Mucosa of rectum (tissue), 2 donors: ENCODE results near the gene OR6M1.

Experiments used
- H3K27ac ChIP-seq, 2 donors: one replicate each; pipeline ENCODE4 v1.7.0; 2013; ENCODE audit warnings: inconsistent platforms in 2 of 2, low read depth in 2 of 2, low read length in 2 of 2
- H3K27me3 ChIP-seq, 2 donors: one replicate each; pipeline ENCODE4 v1.7.0; 2013; ENCODE audit warnings: low read length in 2 of 2; ENCODE audit not compliant: control insufficient read depth in 2 of 2, insufficient read depth in 2 of 2
- H3K36me3 ChIP-seq, 2 donors: one replicate each; pipeline ENCODE4 v1.7.0; 2013; ENCODE audit warnings: low read length in 2 of 2; ENCODE audit not compliant: control insufficient read depth in 2 of 2, insufficient read depth in 2 of 2
- H3K4me1 ChIP-seq, 2 donors: one replicate each; pipeline ENCODE4 v1.7.0; 2013; ENCODE audit warnings: low read length in 2 of 2, mild to moderate bottlenecking in 1 of 2; ENCODE audit not compliant: control insufficient read depth in 2 of 2, insufficient read depth in 2 of 2
- H3K4me3 ChIP-seq, 2 donors: one replicate each; pipeline ENCODE4 v1.7.0; 2013; ENCODE audit warnings: low read length in 2 of 2
- H3K9ac ChIP-seq, 2 donors: one replicate each; pipeline ENCODE4 v1.7.0; 2013; ENCODE audit warnings: low read length in 2 of 2, low read depth in 1 of 2, mild to moderate bottlenecking in 1 of 2
- H3K9me3 ChIP-seq, 2 donors: one replicate each; pipeline ENCODE4 v1.7.0; 2013; ENCODE audit warnings: low read length in 2 of 2; ENCODE audit not compliant: control insufficient read depth in 2 of 2
- donor health status: healthy.
- donor health status: Normal muscosa, but diverticular disease.

OR6M1 gene

GRCh38 chr11:123822032-123822431, 15.9 kb upstream of the OR6M1 start:
- Histone ChIP-seq H3K4me3 (no peak overlapping the region), H3K9ac (no peak overlapping the region), H3K36me3 (no peaks in the 10 kb centered on the region), H3K27me3 (no peaks in the 10 kb centered on the region), H3K9me3 (no peaks in the 10 kb centered on the region), H3K4me1 (no peaks in the 10 kb centered on the region), H3K27ac (peak overlapping the region in 1 of 2 donors; percentile 20)

GRCh38 chr11:123815122-123815521, 9.0 kb upstream of the OR6M1 start:
- H3K4me1 ChIP-seq: no peaks in the 10 kb centered on the region
- H3K9me3 ChIP-seq: no peaks in the 10 kb centered on the region
- no peak overlapping the region for H3K27ac ChIP-seq
- H3K4me3 ChIP-seq: no peak overlapping the region
- no peaks in the 10 kb centered on the region for H3K27me3 ChIP-seq
- no peaks in the 10 kb centered on the region for H3K36me3 ChIP-seq
- no peak overlapping the region for H3K9ac ChIP-seq

GRCh38 chr11:123801765-123802164, 4.4 kb downstream of the OR6M1 start:
- H3K4me3 ChIP-seq: no peak overlapping the region
- H3K27ac ChIP-seq: no peak overlapping the region
- no peaks in the 10 kb centered on the region for H3K27me3 ChIP-seq
- no peaks in the 10 kb centered on the region for H3K9me3 ChIP-seq
- H3K36me3 ChIP-seq: no peaks in the 10 kb centered on the region
- H3K4me1 ChIP-seq: no peaks in the 10 kb centered on the region
- no peak overlapping the region for H3K9ac ChIP-seq

DNA sequence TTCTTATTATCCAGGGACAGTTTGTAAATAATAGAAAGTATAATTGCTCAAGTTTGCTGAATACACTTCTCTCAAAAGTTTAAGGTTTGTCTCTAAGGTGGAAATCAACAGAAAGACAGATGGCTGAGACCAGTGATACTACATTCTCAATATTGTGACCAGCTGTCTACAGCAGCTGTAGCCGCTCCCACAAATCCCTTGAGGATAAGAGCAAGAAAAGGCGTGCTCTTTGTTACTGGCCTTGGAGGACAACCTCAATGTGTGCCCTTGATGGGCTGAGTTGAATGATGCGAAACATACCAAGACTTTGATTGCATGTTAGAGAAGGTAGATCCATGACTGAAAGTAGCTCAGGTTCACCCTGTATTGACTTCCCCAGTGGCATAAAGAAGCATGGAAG, 6.1 kb downstream of the OR6M1 start:
- Histone ChIP-seq H3K36me3 (no peaks in the 10 kb centered on the region), H3K4me3 (no peak overlapping the region), H3K4me1 (no peaks in the 10 kb centered on the region), H3K9ac (no peak overlapping the region), H3K27me3 (no peaks in the 10 kb centered on the region), H3K27ac (no peak overlapping the region), H3K9me3 (no peaks in the 10 kb centered on the region)

DNA sequence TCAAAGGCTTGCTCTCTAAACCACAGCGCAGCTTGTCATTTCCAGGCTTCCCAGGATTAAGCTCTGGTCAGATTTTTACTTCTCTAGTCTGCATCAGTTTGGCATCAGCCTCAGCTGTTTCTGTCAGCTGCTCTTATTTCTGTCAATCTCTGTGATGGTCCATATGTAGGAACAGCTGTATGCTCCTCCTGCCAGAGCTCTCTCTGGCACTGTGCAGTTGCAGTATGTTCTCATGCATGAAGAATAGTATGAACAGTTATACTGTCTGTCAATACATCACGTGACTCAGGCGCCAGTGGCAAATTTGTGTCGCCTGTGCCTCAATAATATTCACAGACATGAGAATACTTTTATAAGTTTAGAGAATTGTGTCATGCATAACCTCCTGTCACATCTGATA, 6.7 kb downstream of the OR6M1 start:
- Histone ChIP-seq H3K36me3 (no peaks in the 10 kb centered on the region), H3K9ac (no peak overlapping the region), H3K27ac (no peak overlapping the region), H3K4me1 (no peaks in the 10 kb centered on the region), H3K9me3 (no peaks in the 10 kb centered on the region), H3K27me3 (no peaks in the 10 kb centered on the region), H3K4me3 (no peak overlapping the region)

DNA sequence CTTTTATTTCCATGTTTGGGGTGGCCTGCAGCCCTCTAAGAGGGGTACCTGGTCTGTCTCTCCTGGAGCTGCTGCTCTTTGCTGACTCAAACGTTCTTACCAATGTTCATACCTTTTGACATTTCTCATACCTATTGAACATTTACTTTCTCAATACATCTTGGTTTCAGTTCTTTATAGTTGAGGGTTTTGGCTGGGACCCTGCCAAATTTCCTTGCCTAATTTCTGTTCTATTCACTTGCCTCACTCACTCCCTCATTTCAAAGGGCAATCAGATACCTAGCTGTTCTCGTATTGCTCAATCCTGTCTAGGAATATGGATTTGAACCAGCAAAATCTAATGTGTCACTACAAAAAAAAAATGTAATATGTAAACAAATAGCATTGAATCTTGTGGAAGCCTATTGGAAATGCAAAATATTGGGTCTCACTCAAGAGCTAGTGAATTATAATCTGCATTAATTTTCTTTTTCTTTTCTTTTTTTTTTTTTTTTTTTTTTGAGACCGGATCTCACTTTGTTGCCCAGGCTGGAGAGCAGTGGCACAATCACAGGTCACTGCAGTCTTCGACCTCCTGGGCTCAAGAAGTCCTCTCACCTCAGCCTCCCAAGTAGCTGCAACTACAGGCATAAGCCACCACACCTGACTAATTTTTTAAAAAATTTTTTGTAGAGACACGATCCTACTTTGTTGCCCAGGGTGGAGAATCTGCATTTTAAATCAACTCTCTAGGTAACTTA, 7.5 kb downstream of the OR6M1 start:
- no peak overlapping the region for H3K27ac ChIP-seq
- no peaks in the 10 kb centered on the region for H3K4me1 ChIP-seq
- no peaks in the 10 kb centered on the region for H3K9me3 ChIP-seq
- no peak overlapping the region for H3K9ac ChIP-seq
- H3K4me3 ChIP-seq: no peak overlapping the region
- no peaks in the 10 kb centered on the region for H3K36me3 ChIP-seq
- no peaks in the 10 kb centered on the region for H3K27me3 ChIP-seq

DNA sequence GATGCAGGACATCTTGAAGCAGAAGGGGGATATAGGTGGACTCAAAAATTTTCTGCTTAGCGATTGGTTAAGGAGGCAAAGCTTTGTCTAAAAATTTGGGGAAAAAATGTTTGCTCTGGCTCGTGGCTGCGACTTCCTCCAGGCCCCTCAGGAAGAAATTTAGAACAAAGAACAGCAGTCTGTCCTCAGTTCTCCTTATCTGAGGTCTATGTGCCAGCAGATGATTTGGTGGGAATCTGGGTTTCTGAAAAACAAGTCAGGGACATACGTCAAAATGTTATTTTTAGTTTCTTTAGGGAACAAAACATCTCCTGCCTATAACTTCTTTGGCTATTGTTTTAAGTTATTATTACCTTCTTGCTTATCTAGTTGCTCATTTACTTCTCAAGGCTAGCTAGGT, 8.1 kb downstream of the OR6M1 start:
- H3K27ac ChIP-seq: no peak overlapping the region
- no peak overlapping the region for H3K4me3 ChIP-seq
- H3K9ac ChIP-seq: no peak overlapping the region
- no peaks in the 10 kb centered on the region for H3K4me1 ChIP-seq
- H3K36me3 ChIP-seq: no peaks in the 10 kb centered on the region
- H3K9me3 ChIP-seq: no peaks in the 10 kb centered on the region
- no peaks in the 10 kb centered on the region for H3K27me3 ChIP-seq

GRCh38 chr11:123797541-123797940, 8.6 kb downstream of the OR6M1 start:
- Histone ChIP-seq H3K4me1 (no peaks in the 10 kb centered on the region), H3K9me3 (no peaks in the 10 kb centered on the region)

GRCh38 chr11:123797114-123797513, 9.0 kb downstream of the OR6M1 start:
- Histone ChIP-seq H3K9me3 (no peaks in the 10 kb centered on the region), H3K4me1 (no peaks in the 10 kb centered on the region), H3K4me3 (no peak overlapping the region), H3K27ac (no peak overlapping the region), H3K9ac (no peak overlapping the region), H3K36me3 (no peaks in the 10 kb centered on the region), H3K27me3 (no peaks in the 10 kb centered on the region)

More at GRCh38 chr11:123797541-123797940, 8.6 kb downstream of the OR6M1 start:
- no peak overlapping the region for H3K4me3 ChIP-seq
- H3K9ac ChIP-seq: no peak overlapping the region
- H3K27ac ChIP-seq: no peak overlapping the region
- no peaks in the 10 kb centered on the region for H3K36me3 ChIP-seq
- H3K27me3 ChIP-seq: no peaks in the 10 kb centered on the region

DNA sequence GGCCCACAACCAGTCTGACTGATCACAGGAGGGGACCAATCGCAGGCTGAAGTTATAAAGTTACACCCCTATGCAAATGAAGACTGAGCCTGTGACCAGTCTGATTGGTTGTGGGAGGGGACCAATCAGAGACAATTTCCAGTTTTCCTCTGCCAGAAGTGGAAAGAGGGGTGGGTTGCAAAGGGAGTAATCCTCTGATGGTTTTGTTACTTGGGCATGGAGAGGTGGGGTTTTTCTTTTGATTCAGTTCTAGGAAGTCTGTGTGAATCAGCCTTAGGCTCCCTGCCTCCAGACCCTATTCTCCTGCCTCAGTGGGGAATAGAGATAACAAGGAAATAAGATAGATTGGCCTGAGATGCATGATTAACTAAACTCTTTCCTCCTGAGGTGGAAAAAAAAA, 9.9 kb downstream of the OR6M1 start:
- no peak overlapping the region for H3K27ac ChIP-seq

More for the DNA sequence above, 9.9 kb downstream of the OR6M1 start:
- Histone ChIP-seq H3K4me3 (no peak overlapping the region), H3K9me3 (no peaks in the 10 kb centered on the region), H3K27me3 (no peaks in the 10 kb centered on the region), H3K9ac (no peak overlapping the region), H3K4me1 (no peaks in the 10 kb centered on the region), H3K36me3 (no peaks in the 10 kb centered on the region)
